A172 (cell line): ENCODE results near the gene PLCL2. TPM values are rescaled to one million over a fixed set of nuclear protein-coding genes. Genes with fewer than 3 reads are reported as not detected.

Source experiments
- DNase-seq: peaks from one replicate; pipeline ENCODE4 v3.0.0-alpha.2; 2015; ENCODE audit warnings: low spot score
- total RNA-seq: library from RNA; depleted of rRNA; stranded (reverse); fragments of >200 nt; shearing (Covaris generic); gene quantifications from 2 replicates; pipeline ENCODE4 v1.2.3, GENCODE V29; 2014

PLCL2 gene
- total RNA-seq, 1 experiment from 2014 or later: 4.0 TPM

DNA sequence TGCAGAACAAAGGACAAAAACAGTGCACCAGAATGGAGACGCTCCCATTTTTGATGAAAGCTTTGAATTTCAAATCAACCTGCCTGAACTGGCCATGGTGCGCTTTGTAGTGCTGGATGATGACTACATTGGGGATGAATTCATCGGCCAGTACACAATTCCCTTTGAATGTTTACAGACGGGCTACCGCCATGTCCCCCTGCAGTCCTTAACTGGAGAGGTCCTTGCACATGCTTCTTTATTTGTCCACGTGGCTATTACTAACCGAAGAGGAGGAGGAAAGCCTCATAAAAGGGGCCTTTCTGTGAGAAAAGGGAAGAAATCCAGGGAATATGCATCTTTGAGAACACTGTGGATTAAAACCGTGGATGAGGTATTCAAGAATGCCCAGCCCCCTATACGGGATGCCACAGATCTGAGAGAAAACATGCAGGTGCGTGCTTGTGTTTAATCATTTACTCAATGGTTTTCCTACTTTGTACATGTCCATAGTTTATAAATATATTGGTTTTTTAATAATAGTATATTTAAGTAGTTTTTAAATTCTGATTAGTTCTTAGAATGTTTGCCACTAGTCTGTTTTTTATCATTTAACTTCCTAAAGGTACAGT, 127.1 kb downstream of the PLCL2 start:
- DNase-seq: no peak

GRCh38 chr3:17013050-17013449, 128.3 kb downstream of the PLCL2 start:
- no peak for DNase-seq

DNA sequence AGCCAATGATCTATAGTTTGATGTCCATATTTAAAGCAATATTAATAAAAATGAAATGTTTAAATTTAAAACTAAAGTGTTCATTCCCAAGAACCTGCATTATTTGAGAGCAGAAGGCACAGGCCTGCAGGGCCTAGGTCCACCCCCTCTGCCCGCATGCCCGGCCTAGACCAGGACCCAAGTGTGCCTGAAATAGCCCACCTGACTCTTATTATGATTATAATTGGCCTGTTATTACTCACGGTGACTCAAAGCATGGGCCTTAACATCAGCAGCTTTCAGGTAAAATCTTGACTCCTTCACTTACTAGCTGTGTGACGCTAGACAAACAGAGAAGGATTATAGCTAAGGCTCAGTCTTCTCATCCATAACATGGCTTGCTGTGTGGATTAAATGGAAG, 128.8 kb downstream of the PLCL2 start:
- DNase-seq: no peak

- no peak for DNase-seq
Observed at GRCh38 chr3:17014284-17014683, 129.5 kb downstream of the PLCL2 start.

- DNase-seq: no peak
Observed at GRCh38 chr3:17014709-17015108, 130.0 kb downstream of the PLCL2 start.

DNA sequence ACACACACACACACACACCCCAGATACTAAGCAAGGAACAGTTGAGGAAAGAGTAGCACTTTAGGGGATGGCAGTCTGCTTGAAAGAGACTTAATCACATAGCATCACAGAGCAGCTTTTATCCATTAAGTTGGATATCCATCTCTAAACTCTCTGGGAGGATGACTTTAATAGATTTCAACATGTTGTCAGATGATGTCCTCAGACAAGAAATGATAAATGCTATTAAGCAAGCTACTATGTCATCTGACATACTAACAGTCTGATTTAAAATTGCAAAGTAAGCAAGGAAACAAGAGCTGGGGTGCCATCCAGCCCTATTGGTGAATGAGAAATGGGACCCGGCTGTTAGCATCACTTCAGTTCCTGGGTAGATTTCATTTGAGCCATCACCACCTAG, 136.9 kb downstream of the PLCL2 start:
- no peak for DNase-seq

DNA sequence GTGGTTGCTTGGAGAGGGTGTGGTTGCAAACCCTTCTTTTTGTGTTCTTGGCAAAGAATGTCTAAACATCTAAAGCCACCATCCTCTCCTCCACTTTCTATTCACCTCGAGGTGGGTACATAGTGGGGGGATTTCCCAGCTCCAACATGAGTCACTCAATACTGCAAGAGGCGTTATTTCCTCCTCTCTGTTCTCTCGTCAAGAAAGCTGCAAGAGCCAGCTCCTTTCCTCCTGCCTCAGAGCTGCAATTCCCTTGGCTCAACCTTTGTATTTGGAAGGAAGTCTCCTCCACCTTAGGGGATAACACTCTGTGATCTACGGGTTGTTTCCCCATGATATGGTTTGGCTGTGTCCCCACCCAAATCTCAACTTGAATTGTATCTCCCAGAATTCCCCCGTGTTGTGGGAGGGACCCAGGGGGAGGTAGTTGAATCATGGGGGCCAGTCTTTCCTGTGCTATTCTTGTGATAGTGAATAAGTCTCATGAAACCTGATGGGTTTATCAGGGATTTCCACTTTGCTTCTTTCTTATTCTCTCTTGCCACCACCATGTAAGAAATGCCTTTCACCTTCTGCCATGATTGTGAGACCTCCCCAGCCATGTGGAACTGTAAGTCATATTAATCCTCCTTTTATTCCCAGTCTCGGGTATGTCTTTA, 138.4 kb downstream of the PLCL2 start:
- DNase-seq: peak; percentile 50

GRCh38 chr3:17025594-17026139, 140.9 kb downstream of the PLCL2 start:
- no peak for DNase-seq

DNA sequence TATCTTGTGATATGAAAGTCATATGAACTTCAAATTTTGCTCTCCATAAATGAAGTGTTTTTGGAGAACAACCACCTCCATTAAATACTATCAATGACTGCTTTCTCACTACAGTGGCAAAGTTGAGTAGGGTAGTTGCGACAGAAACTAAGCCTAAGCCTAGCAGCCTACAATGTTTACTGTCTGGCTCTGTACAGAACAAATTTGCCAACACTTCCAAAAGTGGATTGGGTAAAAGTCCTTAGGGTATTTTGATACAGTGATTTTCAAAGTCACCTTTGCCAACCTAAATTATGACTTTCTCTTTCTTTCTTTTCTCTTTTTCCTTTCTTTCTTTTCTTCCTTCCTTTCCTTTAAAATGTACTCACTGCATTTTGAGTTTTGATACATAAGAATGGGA, 142.6 kb downstream of the PLCL2 start:
- no peak for DNase-seq

GRCh38 chr3:17028363-17028762, 143.6 kb downstream of the PLCL2 start:
- DNase-seq: no peak

DNA sequence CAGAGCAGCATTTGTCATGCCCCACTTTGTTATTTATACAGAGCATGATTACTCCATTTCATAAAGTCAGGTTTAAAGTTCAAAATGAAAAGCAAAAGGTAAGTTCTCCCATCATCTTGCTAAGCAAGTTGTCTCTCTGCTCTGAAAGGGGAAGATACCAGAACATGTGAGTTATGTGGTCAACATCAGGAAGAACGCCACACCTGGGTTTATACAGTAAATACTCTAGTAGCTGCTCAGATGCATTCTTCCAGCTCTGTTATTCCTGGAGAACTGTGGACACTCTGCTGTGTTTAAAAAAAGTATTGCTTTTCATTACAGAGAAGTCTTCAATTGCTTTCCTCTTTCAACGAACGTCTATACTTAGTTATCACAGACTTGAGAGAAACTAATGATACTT, 145.7 kb downstream of the PLCL2 start:
- DNase-seq: no peak

DNA sequence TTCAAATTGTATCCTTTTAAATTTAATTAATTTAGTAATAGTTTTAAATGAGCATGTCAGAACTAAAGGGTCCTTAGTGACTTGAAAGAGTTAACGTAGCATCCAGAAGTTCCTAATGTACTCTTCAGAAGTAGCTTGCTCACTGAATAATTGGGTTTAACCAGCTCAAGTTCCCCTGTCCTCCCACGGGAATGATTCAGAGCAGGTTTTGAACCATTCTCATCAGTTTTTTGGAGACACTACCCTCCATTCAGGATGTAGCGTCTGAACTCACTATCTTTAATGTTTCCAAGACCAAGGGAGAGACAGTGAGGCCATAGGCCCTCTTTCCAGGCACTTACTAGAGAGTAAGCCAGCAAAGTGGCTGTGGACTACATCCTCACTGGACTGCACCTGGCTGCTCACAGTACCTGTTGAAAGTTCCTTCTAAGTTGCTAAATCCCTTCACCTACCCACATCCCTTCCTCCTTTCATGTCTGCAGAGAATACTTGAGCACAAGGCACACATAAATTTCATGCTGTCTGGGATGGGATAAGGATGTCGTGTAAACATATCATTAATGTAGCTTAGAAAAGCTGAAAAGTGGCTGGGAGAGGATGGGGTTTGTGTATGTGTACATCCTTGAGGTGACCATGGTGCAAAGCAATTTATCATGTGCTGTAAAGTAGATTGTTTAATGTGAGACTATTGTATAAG, 146.3 kb downstream of the PLCL2 start:
- no peak for DNase-seq

DNA sequence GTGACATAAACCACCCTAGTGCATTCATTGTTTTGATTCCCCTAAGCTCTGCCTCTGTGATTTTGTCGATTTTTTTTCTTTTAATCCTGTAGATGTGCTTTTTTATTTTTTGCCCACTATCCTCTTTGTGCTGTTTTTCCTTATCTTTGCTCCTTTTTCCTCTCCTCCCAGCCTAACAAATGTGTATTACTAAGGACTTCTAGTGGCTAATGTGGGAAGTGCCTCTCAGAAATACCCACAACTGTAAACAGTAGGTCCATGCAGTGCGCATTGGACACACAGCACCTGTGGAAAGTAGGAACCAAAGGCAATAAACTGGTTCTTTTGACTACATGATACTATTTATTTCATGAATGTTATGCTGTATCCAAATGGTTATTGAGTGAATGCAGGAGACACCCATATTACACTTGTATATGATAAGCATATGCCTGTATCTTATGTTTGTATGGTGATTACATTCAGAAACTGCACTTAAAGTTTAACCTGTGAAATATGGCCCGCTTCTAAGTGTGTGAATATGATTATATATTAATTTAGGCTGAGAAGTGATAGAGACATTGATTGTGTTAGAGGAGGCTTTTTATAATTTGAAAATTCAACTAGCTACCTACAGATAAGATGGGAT, 147.8 kb downstream of the PLCL2 start:
- DNase-seq: peak; percentile 53

GRCh38 chr3:17033516-17034168, 148.9 kb downstream of the PLCL2 start:
- no peak for DNase-seq

- no peak for DNase-seq
Observed at GRCh38 chr3:17035033-17035432, 150.3 kb downstream of the PLCL2 start.

GRCh38 chr3:17035966-17036365, 151.2 kb downstream of the PLCL2 start:
- DNase-seq: no peak

DNA sequence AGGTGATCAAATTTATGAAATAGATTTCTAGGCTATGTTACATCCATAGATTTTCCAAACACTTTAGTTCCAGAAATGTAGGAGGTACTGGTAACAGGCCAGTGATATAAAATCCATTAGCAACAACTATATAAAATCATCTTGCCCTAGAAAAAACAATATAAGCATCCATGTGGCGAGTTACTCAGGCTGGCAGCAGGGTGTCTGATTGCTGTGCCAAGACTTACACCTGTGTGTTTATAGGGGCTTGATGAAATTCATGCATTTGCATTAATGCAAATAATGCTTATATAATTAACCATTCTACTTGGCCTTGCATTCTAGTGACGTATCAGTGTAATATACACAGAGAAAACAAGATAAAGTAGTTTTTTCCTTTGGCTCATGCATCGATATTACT, 153.4 kb downstream of the PLCL2 start:
- DNase-seq: no peak

DNA sequence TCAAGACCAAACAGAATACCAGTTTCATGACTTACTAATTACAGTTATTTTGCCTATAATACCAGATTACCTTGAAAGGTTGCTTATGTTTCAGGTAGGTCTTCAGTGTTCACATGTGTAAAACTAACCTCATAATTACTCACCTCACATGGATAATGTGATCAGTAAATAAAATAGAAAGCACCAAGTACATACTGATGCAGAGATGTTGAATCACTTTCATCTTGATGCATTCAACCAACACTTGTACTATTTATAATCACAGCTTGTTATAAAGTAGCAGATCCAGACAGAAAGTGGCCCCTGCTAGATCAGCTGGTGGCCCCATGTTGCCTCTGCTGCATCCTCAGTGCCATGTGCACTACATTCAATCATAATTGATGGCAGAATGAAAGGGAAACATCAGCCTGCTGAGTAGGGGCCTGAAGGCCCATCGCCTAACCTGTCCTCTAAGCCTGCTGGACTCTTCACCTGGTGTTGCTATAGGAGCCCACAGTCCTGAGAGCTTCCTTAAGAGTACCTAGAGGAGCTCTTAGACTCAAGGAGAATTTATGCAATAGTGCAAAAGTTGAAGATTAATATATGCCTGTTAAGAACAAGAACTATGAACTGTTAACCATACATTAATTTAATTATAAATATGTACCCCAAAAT, 154.3 kb downstream of the PLCL2 start:
- DNase-seq: peak; percentile 10

DNA sequence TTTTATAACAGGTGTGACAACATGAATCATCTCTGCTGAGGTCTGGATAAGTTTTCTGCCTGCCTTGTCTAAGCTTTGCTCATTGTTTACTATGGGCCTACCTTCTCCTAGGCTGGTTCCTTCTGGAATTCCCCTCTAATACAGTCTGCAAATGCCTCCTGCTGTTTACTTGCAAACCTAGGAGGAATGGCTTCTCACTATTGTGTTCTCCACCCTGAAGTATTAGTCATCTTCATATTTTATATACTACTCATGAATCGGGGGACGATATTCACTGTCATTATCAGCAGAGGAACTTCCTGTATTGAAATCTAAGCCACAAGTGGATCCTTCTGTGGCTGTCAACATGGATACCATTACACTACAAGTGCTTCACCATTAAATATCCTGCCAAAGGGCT, 154.8 kb downstream of the PLCL2 start:
- DNase-seq: peak; percentile 98

- DNase-seq: peak; percentile 21
Observed at GRCh38 chr3:17040322-17040989, 155.7 kb downstream of the PLCL2 start.

DNA sequence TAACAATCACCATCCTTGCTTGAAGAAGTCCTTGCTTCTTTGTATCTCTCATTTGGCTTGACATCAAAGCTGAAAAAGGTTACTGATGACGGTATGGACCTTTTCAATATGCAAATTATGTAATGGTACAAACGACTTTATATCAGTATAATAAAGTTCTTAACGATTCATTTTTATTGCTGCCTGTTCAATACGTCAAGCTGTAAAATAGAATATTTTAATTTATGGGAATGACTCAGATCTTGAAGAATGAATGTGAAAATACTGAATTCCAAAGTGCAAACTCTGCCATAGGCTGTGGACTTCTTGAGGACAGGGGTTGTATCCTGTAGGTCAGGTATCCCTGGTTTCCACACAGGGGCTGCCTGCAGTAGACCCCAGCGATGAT, 156.2 kb downstream of the PLCL2 start:
- DNase-seq: peak; percentile 53
